Neural cell (in vitro differentiated cells): ENCODE results near the gene SPATA31D4. TPM values are rescaled to one million over a fixed set of nuclear protein-coding genes. Genes with fewer than 3 reads are reported as not detected.

ENCODE experiments used
- H2AFZ ChIP-seq: fragments of 200-600, 300-800 bp; sonication (generic), shearing (Covaris generic); 2 replicates; pipeline ENCODE4 v1.6.0; 2014; ENCODE audit warnings: low read depth, mild to moderate bottlenecking, antibody characterized with exemption, low read length, moderate library complexity
- H3F3A ChIP-seq: fragments of 200-600 bp; shearing (Covaris generic); 2 replicates; pipeline ENCODE4 v1.6.1; 2016; ENCODE audit warnings: mild to moderate bottlenecking, moderate library complexity, mixed read lengths, antibody characterized with exemption, low read length; ENCODE audit not compliant: insufficient read depth, poor library complexity, severe bottlenecking
- H3K27ac ChIP-seq: fragments of 200-600, 300-800 bp; sonication (generic), shearing (Covaris generic); 2 replicates; pipeline ENCODE4 v1.5.1; 2014; ENCODE audit warnings: mild to moderate bottlenecking, low read length, moderate library complexity
- H3K27me3 ChIP-seq: fragments of 300-800, 200-600 bp; sonication (generic), shearing (Covaris generic); 2 replicates; pipeline ENCODE4 v1.6.0; 2014; ENCODE audit warnings: mild to moderate bottlenecking, low read depth, low read length, moderate library complexity; ENCODE audit not compliant: insufficient read depth
- H3K36me3 ChIP-seq: fragments of 300-800, 200-600 bp; sonication (generic), shearing (Covaris generic); 2 replicates; pipeline ENCODE4 v1.5.1; 2014; ENCODE audit warnings: mild to moderate bottlenecking, antibody characterized with exemption, low read length, moderate library complexity; ENCODE audit not compliant: insufficient read depth
- H3K4me2 ChIP-seq: fragments of 300-800, 200-600 bp; sonication (generic), shearing (Covaris generic); 2 replicates; pipeline ENCODE4 v1.6.0; 2014; ENCODE audit warnings: mild to moderate bottlenecking, low read length
- H3K4me3 ChIP-seq: fragments of 300-800, 200-600 bp; sonication (generic), shearing (Covaris generic); 2 replicates; pipeline ENCODE4 v1.5.1; 2014; ENCODE audit warnings: mild to moderate bottlenecking, low read length, moderate library complexity
- H3K79me2 ChIP-seq: fragments of 200-600 bp; shearing (Covaris generic); replicated peaks from 2 replicates; pipeline ENCODE4 v1.6.0; 2014; ENCODE audit warnings: mild to moderate bottlenecking, low read length, moderate library complexity; ENCODE audit not compliant: insufficient read depth
- H3K9ac ChIP-seq: fragments of 300-800, 200-600 bp; sonication (generic), shearing (Covaris generic); 2 replicates; pipeline ENCODE4 v1.6.1; 2016; ENCODE audit warnings: mild to moderate bottlenecking, low read length, mixed read lengths
- H3K9me2 ChIP-seq: fragments of 200-600 bp; shearing (Covaris generic); 2 replicates; pipeline ENCODE4 v1.6.1; 2016; ENCODE audit warnings: mild to moderate bottlenecking, low read length, mixed read lengths; ENCODE audit not compliant: insufficient read depth
- H3K9me3 ChIP-seq: fragments of 200-600, 300-800 bp; sonication (generic), shearing (Covaris generic); 2 replicates; pipeline ENCODE4 v1.6.1; 2016; ENCODE audit warnings: mild to moderate bottlenecking, mixed run types, low read length, moderate library complexity, mixed read lengths
- H4K20me1 ChIP-seq: fragments of 200-600 bp; shearing (Covaris generic); 2 replicates; pipeline ENCODE4 v1.6.1; 2016; ENCODE audit warnings: mild to moderate bottlenecking, mixed run types; ENCODE audit not compliant: insufficient read depth
- EP300 ChIP-seq: fragments of 450-650 bp; conservative IDR thresholded peaks from 2 replicates; pipeline ENCODE4 v1.6.1; 2014; ENCODE audit warnings: antibody characterized with exemption, mild to moderate bottlenecking, moderate library complexity; ENCODE audit not compliant: poor library complexity, severe bottlenecking
- EZH2 ChIP-seq: fragments of 200-600, 300-800 bp; shearing (Covaris generic), sonication (generic); IDR thresholded peaks from 2 replicates; pipeline ENCODE4 v1.6.1; 2014; ENCODE audit warnings: antibody characterized with exemption, low read length, borderline replicate concordance, mild to moderate bottlenecking; ENCODE audit not compliant: insufficient read depth, poor library complexity, severe bottlenecking
- MXI1 ChIP-seq: fragments of 450-650 bp; conservative IDR thresholded peaks from 2 replicates; pipeline ENCODE4 v1.6.1; 2014; ENCODE audit warnings: antibody characterized with exemption, mild to moderate bottlenecking; ENCODE audit not compliant: poor library complexity, severe bottlenecking
- POLR2AphosphoS5 ChIP-seq: IDR thresholded peaks from 2 replicates; pipeline ENCODE4 v1.6.1; 2012
- RAD21 ChIP-seq: fragments of 450-650 bp; conservative IDR thresholded peaks from 2 replicates; pipeline ENCODE4 v1.6.1; 2014; ENCODE audit warnings: antibody characterized with exemption, mild to moderate bottlenecking, moderate library complexity
- SMC3 ChIP-seq: fragments of 450-650 bp; conservative IDR thresholded peaks from 2 replicates; pipeline ENCODE4 v1.6.1; 2014; ENCODE audit warnings: antibody characterized with exemption, mild to moderate bottlenecking, moderate library complexity; ENCODE audit not compliant: poor library complexity
- TAF1 ChIP-seq: IDR thresholded peaks from 2 replicates; pipeline ENCODE4 v1.6.1; 2012; ENCODE audit warnings: low read depth
- polyA plus RNA-seq: library from polyadenylated mRNA; depleted of rRNA; stranded (reverse); fragments of >200 nt; gene quantifications from 2 replicates; pipeline ENCODE4 v1.2.3, GENCODE V29; 2014
- TF ChIP-seq, protein P1 (sequence below): IDR thresholded peaks from 2 replicates; pipeline ENCODE4 v1.6.1; 2012; ENCODE audit warnings: borderline replicate concordance
- TF ChIP-seq, protein P2 (sequence below): fragments of 450-650 bp; IDR thresholded peaks from 2 replicates; pipeline ENCODE4 v1.5.1; 2014; ENCODE audit warnings: antibody characterized with exemption, mild to moderate bottlenecking, moderate library complexity; ENCODE audit not compliant: poor library complexity, severe bottlenecking

The SPATA31D4 gene
- polyA plus RNA-seq, 1 donor from 2014 or later, result not detected

DNA sequence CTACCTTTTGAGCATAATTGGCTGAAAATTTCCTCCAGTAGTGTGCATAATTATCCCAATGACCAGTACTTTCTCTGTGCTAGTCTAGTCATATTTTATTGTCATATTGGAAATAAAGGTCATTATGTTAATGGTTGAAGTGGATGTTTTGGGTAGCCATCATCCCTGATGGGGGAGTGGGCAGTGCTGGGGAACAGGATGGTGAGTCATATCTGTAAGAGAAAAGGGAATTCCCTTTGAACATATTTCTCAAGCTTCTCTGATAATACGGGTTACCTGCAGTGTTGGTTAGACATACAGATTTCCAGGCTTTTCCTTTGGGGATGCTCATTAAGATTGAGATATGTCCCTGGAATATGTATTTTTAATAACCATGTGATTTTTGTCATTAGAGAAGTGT lies 33.3 kb upstream of the SPATA31D4 start:
- TF ChIP-seq SMC3 (no peak), EZH2 (no peak), POLR2AphosphoS5 (no peak), TAF1 (no peak), MXI1 (no peak), EP300 (no peak), RAD21 (no peak)
- TF ChIP-seq, protein P1, sequence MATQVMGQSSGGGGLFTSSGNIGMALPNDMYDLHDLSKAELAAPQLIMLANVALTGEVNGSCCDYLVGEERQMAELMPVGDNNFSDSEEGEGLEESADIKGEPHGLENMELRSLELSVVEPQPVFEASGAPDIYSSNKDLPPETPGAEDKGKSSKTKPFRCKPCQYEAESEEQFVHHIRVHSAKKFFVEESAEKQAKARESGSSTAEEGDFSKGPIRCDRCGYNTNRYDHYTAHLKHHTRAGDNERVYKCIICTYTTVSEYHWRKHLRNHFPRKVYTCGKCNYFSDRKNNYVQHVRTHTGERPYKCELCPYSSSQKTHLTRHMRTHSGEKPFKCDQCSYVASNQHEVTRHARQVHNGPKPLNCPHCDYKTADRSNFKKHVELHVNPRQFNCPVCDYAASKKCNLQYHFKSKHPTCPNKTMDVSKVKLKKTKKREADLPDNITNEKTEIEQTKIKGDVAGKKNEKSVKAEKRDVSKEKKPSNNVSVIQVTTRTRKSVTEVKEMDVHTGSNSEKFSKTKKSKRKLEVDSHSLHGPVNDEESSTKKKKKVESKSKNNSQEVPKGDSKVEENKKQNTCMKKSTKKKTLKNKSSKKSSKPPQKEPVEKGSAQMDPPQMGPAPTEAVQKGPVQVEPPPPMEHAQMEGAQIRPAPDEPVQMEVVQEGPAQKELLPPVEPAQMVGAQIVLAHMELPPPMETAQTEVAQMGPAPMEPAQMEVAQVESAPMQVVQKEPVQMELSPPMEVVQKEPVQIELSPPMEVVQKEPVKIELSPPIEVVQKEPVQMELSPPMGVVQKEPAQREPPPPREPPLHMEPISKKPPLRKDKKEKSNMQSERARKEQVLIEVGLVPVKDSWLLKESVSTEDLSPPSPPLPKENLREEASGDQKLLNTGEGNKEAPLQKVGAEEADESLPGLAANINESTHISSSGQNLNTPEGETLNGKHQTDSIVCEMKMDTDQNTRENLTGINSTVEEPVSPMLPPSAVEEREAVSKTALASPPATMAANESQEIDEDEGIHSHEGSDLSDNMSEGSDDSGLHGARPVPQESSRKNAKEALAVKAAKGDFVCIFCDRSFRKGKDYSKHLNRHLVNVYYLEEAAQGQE, result no peak
- TF ChIP-seq, protein P2, sequence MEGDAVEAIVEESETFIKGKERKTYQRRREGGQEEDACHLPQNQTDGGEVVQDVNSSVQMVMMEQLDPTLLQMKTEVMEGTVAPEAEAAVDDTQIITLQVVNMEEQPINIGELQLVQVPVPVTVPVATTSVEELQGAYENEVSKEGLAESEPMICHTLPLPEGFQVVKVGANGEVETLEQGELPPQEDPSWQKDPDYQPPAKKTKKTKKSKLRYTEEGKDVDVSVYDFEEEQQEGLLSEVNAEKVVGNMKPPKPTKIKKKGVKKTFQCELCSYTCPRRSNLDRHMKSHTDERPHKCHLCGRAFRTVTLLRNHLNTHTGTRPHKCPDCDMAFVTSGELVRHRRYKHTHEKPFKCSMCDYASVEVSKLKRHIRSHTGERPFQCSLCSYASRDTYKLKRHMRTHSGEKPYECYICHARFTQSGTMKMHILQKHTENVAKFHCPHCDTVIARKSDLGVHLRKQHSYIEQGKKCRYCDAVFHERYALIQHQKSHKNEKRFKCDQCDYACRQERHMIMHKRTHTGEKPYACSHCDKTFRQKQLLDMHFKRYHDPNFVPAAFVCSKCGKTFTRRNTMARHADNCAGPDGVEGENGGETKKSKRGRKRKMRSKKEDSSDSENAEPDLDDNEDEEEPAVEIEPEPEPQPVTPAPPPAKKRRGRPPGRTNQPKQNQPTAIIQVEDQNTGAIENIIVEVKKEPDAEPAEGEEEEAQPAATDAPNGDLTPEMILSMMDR, result no peak
- Histone ChIP-seq H3K27me3 (no peaks in the 10 kb centered on the region), H3K9me2 (no peaks in the 10 kb centered on the region), H3K36me3 (no peaks in the 10 kb centered on the region), H3K79me2 (no peaks in the 10 kb centered on the region), H3K9ac (no peak overlapping the region), H3K27ac (no peak overlapping the region), H2AFZ (no peak overlapping the region), H4K20me1 (no peaks in the 10 kb centered on the region), H3K4me2 (no peak overlapping the region), H3F3A (no peaks in the 10 kb centered on the region), H3K4me3 (no peak overlapping the region), H3K9me3 (no peaks in the 10 kb centered on the region)

DNA sequence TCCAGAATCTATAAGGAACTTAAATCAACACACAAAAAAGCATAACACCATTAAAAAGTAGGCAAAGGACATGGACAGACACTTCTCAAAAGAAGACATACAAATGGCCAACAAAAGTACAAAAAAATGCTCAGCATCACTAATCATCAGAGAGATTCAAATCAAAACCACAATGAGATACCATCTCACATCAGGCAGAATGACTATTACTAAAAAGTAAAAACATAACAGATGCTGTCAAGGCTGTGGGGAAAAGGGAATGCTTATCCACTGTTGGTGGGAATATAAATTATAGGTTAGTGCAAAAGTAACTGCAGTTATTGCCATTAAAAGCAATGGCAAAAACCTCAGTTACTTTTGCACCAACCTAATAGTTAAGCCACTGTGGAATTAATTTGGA lies 32.2 kb upstream of the SPATA31D4 start:
- H3K4me2 ChIP-seq, result no peak overlapping the region
- TF ChIP-seq POLR2AphosphoS5 (no peak), SMC3 (no peak), EZH2 (no peak)
- TF ChIP-seq, protein P1, result no peak
- H3K36me3 ChIP-seq, result no peaks in the 10 kb centered on the region
- no peak overlapping the region for H3K27ac ChIP-seq
- no peak overlapping the region for H3K9ac ChIP-seq
- H3K4me3 ChIP-seq, result no peak overlapping the region
- no peaks in the 10 kb centered on the region for H3K27me3 ChIP-seq
- no peaks in the 10 kb centered on the region for H3K79me2 ChIP-seq
- no peaks in the 10 kb centered on the region for H3K9me3 ChIP-seq
- no peaks in the 10 kb centered on the region for H3K9me2 ChIP-seq
- H3F3A ChIP-seq, result no peaks in the 10 kb centered on the region
- H4K20me1 ChIP-seq, result no peaks in the 10 kb centered on the region
- H2AFZ ChIP-seq, result no peak overlapping the region
